K562 (cell line): Measurements from ENCODE around the gene MAEL. TPM values are rescaled to one million over a fixed set of nuclear protein-coding genes. Genes with fewer than 3 reads are reported as not detected.

Source experiments
- ADNP ChIP-seq: fragments of 200-800 bp; sonication (Bioruptor generic); IDR thresholded peaks from 2 replicates; pipeline ENCODE4 v1.6.1; 2016; ENCODE audit warnings: missing genetic modification characterization, missing compliant biosample characterization
- ATF7 ChIP-seq: fragments of 450-650 bp; IDR thresholded peaks from 2 replicates; pipeline ENCODE4 v1.7.1; 2014; ENCODE audit warnings: mild to moderate bottlenecking, moderate library complexity
- CBX3 ChIP-seq, 2 experiments: IDR thresholded peaks; 1 replicate in 1 of 2; 2 replicates in 1 of 2; pipeline ENCODE4 v1.6.1; 2012; ENCODE audit warnings: inconsistent platforms in 2 of 2, low read length in 2 of 2, borderline replicate concordance in 1 of 2, control low read depth in 1 of 2
- CC2D1A ChIP-seq: fragments of 450-650 bp; IDR thresholded peaks from 2 replicates; pipeline ENCODE4 v1.6.1; 2017; ENCODE audit warnings: mild to moderate bottlenecking
- DIDO1 ChIP-seq: fragments of 450-650 bp; IDR thresholded peaks from 2 replicates; pipeline ENCODE4 v1.6.1; 2016; ENCODE audit warnings: low read depth, missing biosample characterization, missing genetic modification characterization
- HCFC1 ChIP-seq: IDR thresholded peaks from 2 replicates; pipeline ENCODE4 v1.6.1; 2012; ENCODE audit warnings: low read depth, low read length, improper control_type of control experiment
- HMG20A ChIP-seq: fragments of 450-650 bp; formaldehyde crosslinking; conservative IDR thresholded peaks from 2 replicates; pipeline ENCODE4 v1.4.0; 2020; ENCODE audit warnings: mild to moderate bottlenecking, mixed read lengths
- HMGN3 ChIP-seq: IDR thresholded peaks from 2 replicates; pipeline ENCODE4 v1.6.1; 2011; ENCODE audit warnings: borderline replicate concordance, low read depth, mild to moderate bottlenecking, mixed read lengths, low read length; ENCODE audit not compliant: insufficient read length; ENCODE audit errors: extremely low read depth
- HNRNPL ChIP-seq: fragments of 200-400 bp; formaldehyde crosslinking; IDR thresholded peaks from 2 replicates; pipeline ENCODE4 v1.6.1; 2017; ENCODE audit warnings: low read depth, mild to moderate bottlenecking, low read length
- KAT8 ChIP-seq: fragments of 450-650 bp; IDR thresholded peaks from 2 replicates; pipeline ENCODE4 v1.6.1; 2016; ENCODE audit warnings: low read depth, mild to moderate bottlenecking
- MTF1 ChIP-seq: fragments of 250-450 bp; sonication (Bioruptor Pico); IDR thresholded peaks from 2 replicates; pipeline ENCODE4 v1.9.0; 2021; ENCODE audit warnings: moderate library complexity, mild to moderate bottlenecking, inconsistent platforms, borderline replicate concordance
- NCOR1 ChIP-seq: fragments of 450-650 bp; IDR thresholded peaks from 2 replicates; pipeline ENCODE4 v1.6.1; 2016; ENCODE audit warnings: mild to moderate bottlenecking, moderate library complexity
- NFE2 ChIP-seq: IDR thresholded peaks from 2 replicates; pipeline ENCODE4 v1.6.1; 2014; ENCODE audit warnings: antibody characterized with exemption, low read depth
- NFE2L1 ChIP-seq: fragments of 450-650 bp; IDR thresholded peaks from 2 replicates; pipeline ENCODE4 v1.6.1; 2016; ENCODE audit warnings: missing genetic modification characterization, low read depth, mild to moderate bottlenecking, missing compliant biosample characterization, moderate library complexity, borderline replicate concordance
- NR3C1 ChIP-seq: sonication (generic); formaldehyde crosslinking; IDR thresholded peaks from 2 replicates; pipeline ENCODE4 v1.8.1; 2022; ENCODE audit warnings: missing genetic modification reagents
- PML ChIP-seq: IDR thresholded peaks from 2 replicates; pipeline ENCODE4 v1.6.1; 2012; ENCODE audit warnings: low read length, inconsistent platforms
- PPARD ChIP-seq: fragments of 250-450 bp; sonication (Bioruptor Pico); IDR thresholded peaks from 2 replicates; pipeline ENCODE4 v1.8.0; 2022; ENCODE audit warnings: inconsistent platforms, mild to moderate bottlenecking, moderate library complexity
- SPI1 ChIP-seq: IDR thresholded peaks from 2 replicates; pipeline ENCODE4 v1.6.1; 2011; ENCODE audit warnings: low read depth, low read length, control low read depth, borderline replicate concordance
- SRSF9 ChIP-seq: fragments of 200-400 bp; formaldehyde crosslinking; IDR thresholded peaks from 2 replicates; pipeline ENCODE4 v1.6.1; 2017; ENCODE audit warnings: low read depth, low read length, borderline replicate concordance
- STAG1 ChIP-seq: sonication (generic); formaldehyde crosslinking; IDR thresholded peaks from 2 replicates; pipeline ENCODE4 v1.5.0; 2020; ENCODE audit warnings: missing genetic modification reagents, borderline replicate concordance
- TAF1 ChIP-seq: IDR thresholded peaks from 2 replicates; pipeline ENCODE4 v1.6.1; 2011; ENCODE audit warnings: mild to moderate bottlenecking, low read length, moderate library complexity; ENCODE audit not compliant: insufficient read depth, control insufficient read depth, severe bottlenecking; ENCODE audit errors: extremely low read depth
- TOE1 ChIP-seq, 2 experiments: fragments of 450-650 bp in 1 of 2; sonication (generic) in 1 of 2; formaldehyde crosslinking in 1 of 2; IDR thresholded peaks; 2 replicates each; pipeline versions ENCODE4 v1.7.1 to v1.8.0; 2016 to 2022; ENCODE audit warnings: borderline replicate concordance in 2 of 2, mild to moderate bottlenecking in 2 of 2, antibody characterized with exemption in 1 of 2, inconsistent platforms in 1 of 2, low read depth in 1 of 2, missing genetic modification reagents in 1 of 2, moderate library complexity in 1 of 2
- YY1 ChIP-seq, 3 experiments: IDR thresholded peaks; 2 replicates each; pipeline ENCODE4 v1.6.1; 2011; ENCODE audit warnings: low read length in 2 of 3, mild to moderate bottlenecking in 2 of 3, moderate library complexity in 2 of 3, borderline replicate concordance in 1 of 3, control low read depth in 1 of 3, low read depth in 1 of 3; ENCODE audit not compliant: insufficient read depth in 3 of 3, insufficient replicate concordance in 2 of 3, control insufficient read depth in 1 of 3, insufficient read length in 1 of 3; ENCODE audit errors: extremely low read depth in 1 of 3
- ZNF282 ChIP-seq: sonication (generic); formaldehyde crosslinking; IDR thresholded peaks from 2 replicates; pipeline ENCODE4 v1.8.1; 2023; ENCODE audit warnings: missing genetic modification reagents
- ZNF324 ChIP-seq: fragments of 250-450 bp; sonication (Bioruptor Pico); IDR thresholded peaks from 2 replicates; pipeline ENCODE4 v1.4.0; 2020; ENCODE audit warnings: mild to moderate bottlenecking
- ZNF347 ChIP-seq: fragments of 450-650 bp; formaldehyde crosslinking; IDR thresholded peaks from 2 replicates; pipeline ENCODE4 v1.4.0; 2020; ENCODE audit warnings: low read depth, mild to moderate bottlenecking, moderate library complexity
- ZNF41 ChIP-seq: fragments of 250-450 bp; sonication (Bioruptor Pico); conservative IDR thresholded peaks from 2 replicates; pipeline ENCODE4 v1.4.0; 2020; ENCODE audit warnings: mild to moderate bottlenecking
- ZNF717 ChIP-seq: fragments of 250-450 bp; sonication (Bioruptor Pico); IDR thresholded peaks from 2 replicates; pipeline ENCODE4 v1.5.0; 2021
- polyA plus RNA-seq, 8 experiments: library from polyadenylated mRNA; depleted of rRNA in 4 of 8; stranded (reverse) in 5 of 8; unstranded in 3 of 8; fragments of >200 nt; fragmentation: Nextera tagmentation in 2 of 8; fragmentation: Illumina TruSeq in 1 of 8; extraction: Ambion mirVana in 2 of 8; extraction: Trizol in 1 of 8; gene quantifications; 2 replicates each; pipeline versions ENCODE4 v1.2.1 to v1.2.3, GENCODE V29; 2011 to 2014; ENCODE audit warnings: inconsistent platforms in 1 of 8, missing spikeins in 1 of 8
- total RNA-seq, 7 experiments: library from RNA; depleted of rRNA in 6 of 7; stranded (reverse); fragments of >200 nt in 6 of 7; fragmentation: Illumina TruSeq in 2 of 7; extraction: Trizol in 2 of 7; gene quantifications; 2 replicates each; pipeline versions ENCODE4 v1.2.1 to v1.2.3, GENCODE V29; 2011 to 2021; ENCODE audit warnings: low replicate concordance in 1 of 7
- TF ChIP-seq, protein P1 (sequence below): fragments of 450-650 bp; formaldehyde crosslinking; IDR thresholded peaks from 2 replicates; pipeline ENCODE4 v1.4.0; 2020; ENCODE audit warnings: mild to moderate bottlenecking, moderate library complexity

The MAEL gene
- total and polyA plus RNA-seq, 9 of the 15 experiments (the other 6 are each of a cell fraction or from before 2014, with no cell fraction given) = 0.11 to 1.9 (median 0.75) TPM

DNA sequence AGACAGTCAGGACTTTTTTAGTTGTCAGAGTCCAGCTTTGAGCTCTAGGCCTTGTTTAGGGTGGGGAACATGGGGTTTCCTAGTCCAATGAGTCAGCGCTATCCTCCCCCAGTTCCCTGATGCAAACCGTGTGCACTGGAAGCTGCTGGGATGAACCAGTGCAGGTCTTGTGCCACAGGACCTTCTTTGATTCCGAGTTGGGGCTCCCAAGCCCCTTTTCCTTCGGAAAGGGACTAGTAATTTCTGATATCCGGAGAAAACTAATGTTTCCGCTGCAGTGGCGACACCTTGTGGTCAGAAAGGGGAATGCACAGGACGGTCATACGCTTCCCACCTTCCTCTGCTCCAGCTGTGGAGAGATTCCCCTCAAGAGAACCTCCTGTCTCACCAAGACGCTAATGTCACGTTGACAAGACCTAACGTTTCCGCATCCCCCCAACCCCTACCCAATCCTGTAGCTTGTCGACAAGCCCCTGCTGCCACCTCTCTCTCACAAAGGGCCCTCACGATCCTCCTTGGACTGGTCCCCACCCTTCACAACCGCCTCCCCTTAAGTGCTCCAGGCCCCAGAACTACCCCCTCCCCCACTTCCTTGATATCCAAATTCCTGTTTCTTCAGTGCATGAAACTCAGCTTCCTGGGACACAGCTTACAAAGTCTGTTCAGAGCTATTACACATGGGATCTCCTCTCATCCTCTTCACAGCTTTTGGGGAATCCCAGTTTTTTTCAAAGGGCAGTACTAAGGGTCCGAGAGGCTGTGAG lies 70.1 kb downstream of the MAEL start (continued):
- TF ChIP-seq, protein P1, sequence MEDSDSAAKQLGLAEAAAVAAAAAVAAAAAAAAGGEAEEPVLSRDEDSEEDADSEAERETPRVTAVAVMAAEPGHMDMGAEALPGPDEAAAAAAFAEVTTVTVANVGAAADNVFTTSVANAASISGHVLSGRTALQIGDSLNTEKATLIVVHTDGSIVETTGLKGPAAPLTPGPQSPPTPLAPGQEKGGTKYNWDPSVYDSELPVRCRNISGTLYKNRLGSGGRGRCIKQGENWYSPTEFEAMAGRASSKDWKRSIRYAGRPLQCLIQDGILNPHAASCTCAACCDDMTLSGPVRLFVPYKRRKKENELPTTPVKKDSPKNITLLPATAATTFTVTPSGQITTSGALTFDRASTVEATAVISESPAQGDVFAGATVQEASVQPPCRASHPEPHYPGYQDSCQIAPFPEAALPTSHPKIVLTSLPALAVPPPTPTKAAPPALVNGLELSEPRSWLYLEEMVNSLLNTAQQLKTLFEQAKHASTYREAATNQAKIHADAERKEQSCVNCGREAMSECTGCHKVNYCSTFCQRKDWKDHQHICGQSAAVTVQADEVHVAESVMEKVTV (CRISPR knock-in tag) = peak; percentile 82
- TF ChIP-seq SPI1 = no peak
- TF ChIP-seq NFE2 = peak; percentile 88
- peak; percentile 86; the same call in 1 of the 2 replicates for TF ChIP-seq STAG1 (CRISPR knock-in tag)
- no peak for TF ChIP-seq NCOR1
- no peak for TF ChIP-seq ZNF41 (CRISPR knock-in tag)
- no peak for TF ChIP-seq HMGN3
- peak; percentile 72 for TF ChIP-seq CC2D1A
- peak; percentile 42; the same call in 1 of the 2 replicates for TF ChIP-seq NFE2L1 (tag)
- TF ChIP-seq YY1 (IDR thresholded peaks at IDR 0.05; ENCODE audit: borderline replicate concordance in 1 of 3, control insufficient read depth in 1 of 3, extremely low read depth in 1 of 3, insufficient read depth in 3 of 3, insufficient read length in 1 of 3, insufficient replicate concordance in 2 of 3, low read depth in 1 of 3, low read length in 2 of 3) = peak in 1 of 3 experiments; percentile 33
- TF ChIP-seq ZNF282 (CRISPR knock-in tag) = no peak
- no peak for TF ChIP-seq PPARD
- TF ChIP-seq TOE1 (IDR thresholded peaks at IDR 0.05; ENCODE audit: borderline replicate concordance) = no peak
- no peak for TF ChIP-seq TOE1 (CRISPR knock-in tag; IDR thresholded peaks at IDR 0.05; ENCODE audit: borderline replicate concordance, low read depth)
- no peak for TF ChIP-seq HCFC1
- TF ChIP-seq ADNP (tag) = no peak
- no peak for TF ChIP-seq PML
- TF ChIP-seq HNRNPL = no peak
- TF ChIP-seq MTF1 (CRISPR knock-in tag) = no peak
- no peak for TF ChIP-seq TAF1
- TF ChIP-seq ATF7 = peak; percentile 20; the same call in 1 of the 2 replicates
- TF ChIP-seq ZNF717 (CRISPR knock-in tag) = no peak
- no peak for TF ChIP-seq SRSF9
- TF ChIP-seq DIDO1 (tag) = 0 out of 2 replicates have a peak, but pooled peaks have one; percentile 15
- TF ChIP-seq ZNF324 (CRISPR knock-in tag) = no peak
- no peak for TF ChIP-seq NR3C1 (CRISPR knock-in tag)
- no peak for TF ChIP-seq HMG20A (CRISPR knock-in tag)
- TF ChIP-seq ZNF347 = no peak
- TF ChIP-seq CBX3 (IDR thresholded peaks at IDR 0.05; ENCODE audit: borderline replicate concordance in 1 of 2, low read length in 2 of 2) = no peak
- no peak for TF ChIP-seq KAT8
